HEK293 (cell line): ENCODE results near the gene POLK.
A peak's percentile ranks its signal among the peaks of the same experiment; 100 is the strongest.
"Not testable (repeated sequence)": the region's sequence is repeated elsewhere in the genome, so short reads cannot be mapped to it uniquely, and the experiment has no call there.

Source experiments
- CTCF ChIA-PET: fragments of 350-600 bp; formaldehyde crosslinking; extraction: SDS; loops from one replicate; lab custom pipeline; 2021; ENCODE audit warnings: antibody characterized with exemption; lab: Yijun Ruan, JAX
- POLR2A ChIA-PET: fragments of 300-600 bp; formaldehyde crosslinking; extraction: SDS; loops from one replicate; lab custom pipeline; 2020; ENCODE audit warnings: antibody characterized with exemption, inconsistent platforms; lab: Yijun Ruan, JAX
- H3K27ac ChIP-seq: fragments of 200-500 bp; sonication (Bioruptor generic); 2 replicates; pipeline ENCODE4 v1.5.1; 2014; ENCODE audit warnings: low read depth, low read length, control low read depth, inconsistent platforms; ENCODE audit errors: extremely low read depth
- H3K36me3 ChIP-seq, 2 experiments: fragments of 200-500 bp in 1 of 2; sonication (Bioruptor generic) in 1 of 2; 1 replicate in 1 of 2; 2 replicates in 1 of 2; pipeline ENCODE4 v1.5.1; 2014 to 2017; ENCODE audit warnings: inconsistent platforms in 2 of 2, low read length in 2 of 2; ENCODE audit not compliant: control insufficient read depth in 2 of 2, insufficient read depth in 1 of 2
- H3K4me1 ChIP-seq: fragments of 200-500 bp; sonication (Bioruptor generic); 2 replicates; pipeline ENCODE4 v1.5.1; 2014; ENCODE audit warnings: mild to moderate bottlenecking, low read length, inconsistent platforms; ENCODE audit not compliant: control insufficient read depth, insufficient read depth
- H3K4me3 ChIP-seq: 2 replicates; pipeline ENCODE4 v1.5.1; 2011; ENCODE audit warnings: low read depth, mild to moderate bottlenecking, control low read depth, low read length, moderate library complexity
- H3K9me3 ChIP-seq: fragments of 200-500 bp; sonication (Bioruptor generic); 2 replicates; pipeline ENCODE4 v1.5.1; 2014; ENCODE audit warnings: low read depth, low read length, inconsistent platforms; ENCODE audit not compliant: control insufficient read depth, insufficient read depth
- SCRT1 ChIP-seq: fragments of 450-650 bp; formaldehyde crosslinking; IDR thresholded peaks from 2 replicates; pipeline ENCODE4 v1.5.1; 2016; ENCODE audit warnings: missing biosample characterization, missing genetic modification characterization, borderline replicate concordance
- SETDB1 ChIP-seq: IDR thresholded peaks from one replicate; pipeline ENCODE4 v1.6.1; 2017; ENCODE audit warnings: mild to moderate bottlenecking, low read length, moderate library complexity, mixed read lengths; ENCODE audit not compliant: insufficient read length
- ZEB2 ChIP-seq: fragments of 450-650 bp; formaldehyde crosslinking; IDR thresholded peaks from 2 replicates; pipeline ENCODE4 v1.5.1; 2016; ENCODE audit warnings: missing biosample characterization, missing genetic modification characterization
- ZNF146 ChIP-seq: fragments of 450-650 bp; formaldehyde crosslinking; IDR thresholded peaks from 2 replicates; pipeline ENCODE4 v1.5.1; 2016; ENCODE audit warnings: missing biosample characterization, missing genetic modification characterization
- ZNF510 ChIP-seq: fragments of 450-650 bp; formaldehyde crosslinking; IDR thresholded peaks from 2 replicates; pipeline ENCODE4 v1.5.1; 2018; ENCODE audit warnings: mild to moderate bottlenecking, missing genetic modification characterization, missing biosample characterization; ENCODE audit not compliant: insufficient replicate concordance
- ZNF624 ChIP-seq: fragments of 450-650 bp; formaldehyde crosslinking; IDR thresholded peaks from 2 replicates; pipeline ENCODE4 v1.5.1; 2017; ENCODE audit warnings: missing biosample characterization, missing genetic modification characterization
- TF ChIP-seq, protein P1 (sequence below): fragments of 450-650 bp; formaldehyde crosslinking; IDR thresholded peaks from 2 replicates; pipeline ENCODE4 v1.5.1; 2016; ENCODE audit warnings: missing biosample characterization, missing genetic modification characterization, low read depth
- TF ChIP-seq, protein P2 (sequence below): fragments of 450-650 bp; formaldehyde crosslinking; IDR thresholded peaks from 2 replicates; pipeline ENCODE4 v1.5.1; 2016; ENCODE audit warnings: missing biosample characterization, missing genetic modification characterization

The POLK gene

DNA sequence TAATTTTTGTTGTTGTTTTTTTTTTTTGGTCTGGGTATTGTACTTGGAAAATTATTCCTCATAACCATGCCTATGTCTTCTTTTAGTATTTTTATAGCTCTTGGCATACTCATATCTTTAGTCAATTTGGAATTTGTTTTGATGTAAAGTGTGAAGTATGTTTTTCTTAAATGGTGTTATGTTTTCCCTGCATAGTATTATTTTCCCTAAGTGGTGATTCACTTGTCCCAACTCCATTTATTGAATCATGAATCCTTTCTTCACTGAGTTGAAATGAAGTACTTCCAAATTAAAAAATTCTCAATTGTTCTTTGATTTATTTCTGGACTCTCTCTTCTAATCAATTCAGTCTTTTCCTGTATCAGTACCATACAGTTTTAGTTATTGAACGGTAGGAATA, 46.5 kb downstream of the POLK start (continued):
- TF ChIP-seq ZEB2 (tag by site-specific recombination) (no peak), SETDB1 (no peak), ZNF510 (tag by site-specific recombination) (no peak), SCRT1 (tag by site-specific recombination) (no peak)
- TF ChIP-seq, protein P1, sequence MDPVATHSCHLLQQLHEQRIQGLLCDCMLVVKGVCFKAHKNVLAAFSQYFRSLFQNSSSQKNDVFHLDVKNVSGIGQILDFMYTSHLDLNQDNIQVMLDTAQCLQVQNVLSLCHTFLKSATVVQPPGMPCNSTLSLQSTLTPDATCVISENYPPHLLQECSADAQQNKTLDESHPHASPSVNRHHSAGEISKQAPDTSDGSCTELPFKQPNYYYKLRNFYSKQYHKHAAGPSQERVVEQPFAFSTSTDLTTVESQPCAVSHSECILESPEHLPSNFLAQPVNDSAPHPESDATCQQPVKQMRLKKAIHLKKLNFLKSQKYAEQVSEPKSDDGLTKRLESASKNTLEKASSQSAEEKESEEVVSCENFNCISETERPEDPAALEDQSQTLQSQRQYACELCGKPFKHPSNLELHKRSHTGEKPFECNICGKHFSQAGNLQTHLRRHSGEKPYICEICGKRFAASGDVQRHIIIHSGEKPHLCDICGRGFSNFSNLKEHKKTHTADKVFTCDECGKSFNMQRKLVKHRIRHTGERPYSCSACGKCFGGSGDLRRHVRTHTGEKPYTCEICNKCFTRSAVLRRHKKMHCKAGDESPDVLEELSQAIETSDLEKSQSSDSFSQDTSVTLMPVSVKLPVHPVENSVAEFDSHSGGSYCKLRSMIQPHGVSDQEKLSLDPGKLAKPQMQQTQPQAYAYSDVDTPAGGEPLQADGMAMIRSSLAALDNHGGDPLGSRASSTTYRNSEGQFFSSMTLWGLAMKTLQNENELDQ (tag by site-specific recombination) = no peak

- no peaks in the 10 kb centered on the region for H3K4me1 ChIP-seq
- H3K36me3 ChIP-seq = peaks cover 7 to 18% of the 10 kb centered on the region in 2 experiments; a peak in 2 of 3 replicates
- CTCF ChIA-PET = no interaction called here
- H3K27ac ChIP-seq = no peak overlapping the region
- H3K4me3 ChIP-seq = no peak overlapping the region
- TF ChIP-seq ZNF624 (tag by site-specific recombination) = no peak
- TF ChIP-seq, all 188 proteins: peak for 0
- POLR2A ChIA-PET = no interaction called here
- H3K9me3 ChIP-seq = no peaks in the 10 kb centered on the region
Measured at GRCh38 chr5:75558981-75559632, 47.4 kb downstream of the POLK start.

DNA sequence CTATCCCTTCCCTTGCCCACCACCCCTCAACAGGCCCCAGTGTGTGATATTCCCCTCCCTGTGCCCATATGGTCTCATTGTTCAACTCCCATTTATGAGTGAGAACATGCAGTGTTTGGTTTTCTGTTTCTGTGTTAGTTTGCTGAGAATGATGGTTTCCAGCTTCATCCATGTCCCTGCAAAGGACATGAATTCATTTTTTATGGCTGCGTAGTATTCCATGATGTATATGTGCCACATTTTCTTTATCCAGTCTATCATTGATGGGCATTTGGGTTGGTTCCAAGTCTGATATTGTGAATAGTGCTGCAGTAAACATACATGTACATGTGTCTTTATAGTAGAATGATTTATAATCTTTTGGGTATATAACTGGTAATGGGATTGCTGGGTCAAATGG, 49.0 kb downstream of the POLK start:
- H3K4me1 ChIP-seq, H3K36me3 ChIP-seq, H3K9me3 ChIP-seq, POLR2A ChIA-PET, H3K4me3 ChIP-seq, H3K27ac ChIP-seq: not testable (repeated sequence)
- CTCF ChIA-PET = interaction anchor here (1.1 kb wide), 1 partner anchor 9 kb away, joined by 3 read pairs; no protein-coding TSS in a partner anchor
- TF ChIP-seq, protein P2, sequence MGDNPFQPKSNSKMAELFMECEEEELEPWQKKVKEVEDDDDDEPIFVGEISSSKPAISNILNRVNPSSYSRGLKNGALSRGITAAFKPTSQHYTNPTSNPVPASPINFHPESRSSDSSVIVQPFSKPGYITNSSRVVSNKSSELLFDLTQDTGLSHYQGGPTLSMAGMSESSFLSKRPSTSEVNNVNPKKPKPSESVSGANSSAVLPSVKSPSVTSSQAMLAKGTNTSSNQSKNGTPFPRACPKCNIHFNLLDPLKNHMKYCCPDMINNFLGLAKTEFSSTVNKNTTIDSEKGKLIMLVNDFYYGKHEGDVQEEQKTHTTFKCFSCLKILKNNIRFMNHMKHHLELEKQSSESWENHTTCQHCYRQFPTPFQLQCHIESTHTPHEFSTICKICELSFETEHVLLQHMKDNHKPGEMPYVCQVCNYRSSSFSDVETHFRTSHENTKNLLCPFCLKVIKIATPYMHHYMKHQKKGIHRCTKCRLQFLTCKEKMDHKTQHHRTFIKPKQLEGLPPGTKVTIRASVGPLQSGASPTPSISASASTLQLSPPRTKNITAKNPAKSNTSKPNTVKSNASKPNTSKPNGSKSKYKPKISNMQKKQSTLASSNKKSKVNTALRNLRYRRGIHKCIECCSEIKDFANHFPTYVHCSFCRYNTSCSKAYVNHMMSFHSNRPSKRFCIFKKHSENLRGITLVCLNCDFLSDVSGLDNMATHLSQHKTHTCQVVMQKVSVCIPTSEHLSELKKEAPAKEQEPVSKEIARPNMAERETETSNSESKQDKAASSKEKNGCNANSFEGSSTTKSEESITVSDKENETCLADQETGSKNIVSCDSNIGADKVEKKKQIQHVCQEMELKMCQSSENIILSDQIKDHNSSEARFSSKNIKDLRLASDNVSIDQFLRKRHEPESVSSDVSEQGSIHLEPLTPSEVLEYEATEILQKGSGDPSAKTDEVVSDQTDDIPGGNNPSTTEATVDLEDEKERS (tag by site-specific recombination) = 0 out of 2 replicates have a peak, but pooled peaks have one; percentile 19
- peak; percentile 86; the same call in 1 of the 2 replicates for TF ChIP-seq ZNF146 (tag by site-specific recombination)

DNA sequence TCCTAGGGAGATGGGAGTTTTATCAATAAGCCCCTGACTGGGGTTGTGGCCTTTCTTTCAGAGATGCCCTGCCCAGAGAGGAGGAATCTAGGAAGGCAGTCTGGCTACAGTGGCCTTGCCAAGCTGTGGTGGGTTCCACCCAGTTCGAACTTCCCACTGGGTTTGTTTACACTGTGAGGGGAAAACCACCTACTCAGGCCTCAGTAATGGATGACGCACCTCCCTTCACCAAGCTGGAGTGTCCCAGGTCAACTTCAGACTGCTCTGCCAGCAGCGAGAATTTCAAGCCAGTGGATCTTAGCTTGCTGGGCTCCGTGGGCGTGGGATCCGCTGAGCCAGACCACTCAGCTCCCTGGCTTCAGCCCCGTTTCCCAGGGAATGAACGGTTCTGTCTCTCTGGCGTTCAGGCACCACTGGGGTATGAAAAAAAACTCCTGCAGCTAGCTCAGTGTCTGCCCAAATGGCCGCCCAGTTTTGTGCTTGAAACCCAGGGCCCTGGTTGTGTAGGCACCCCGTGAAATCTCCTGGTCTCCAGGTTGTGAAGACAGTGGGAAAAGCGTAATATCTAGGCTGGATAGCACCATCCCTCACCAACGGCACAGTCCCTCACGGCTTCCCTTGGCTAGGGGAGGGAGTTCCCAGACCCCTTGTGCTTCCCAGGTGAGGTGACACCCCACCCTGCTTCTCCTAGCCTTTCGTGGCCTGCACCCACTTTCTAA, 54.5 kb downstream of the POLK start:
- peak overlapping the region; percentile 25 for H3K4me3 ChIP-seq
- ChIA-PET POLR2A (interaction anchor here (1.3 to 2.0 kb wide), 2 partner anchors 151 to 229 kb away, joined by 5 to 7 read pairs; partner anchors contain the start of genes HMGCR and POC5), CTCF (interaction anchor here (0.6 to 1.2 kb wide), 2 partner anchors 23 to 571 kb away, joined by 3 to 4 read pairs; no protein-coding TSS in a partner anchor)
- H3K27ac ChIP-seq, H3K36me3 ChIP-seq, H3K9me3 ChIP-seq, H3K4me1 ChIP-seq: not testable (repeated sequence)
